Right lobe of liver (tissue), 4 donors: ENCODE results near the gene SFT2D1.

Source experiments
- CTCF ChIP-seq, 4 donors: fragments of 200-600 bp in 3 of 4; fragments of 450-650 bp in 1 of 4; IDR thresholded peaks; one replicate each; pipeline versions ENCODE4 v1.5.1 to v1.8.0; 2016 to 2022; ENCODE audit warnings: antibody characterized with exemption in 4 of 4, mild to moderate bottlenecking in 2 of 4
- POLR2A ChIP-seq: fragments of 450-650 bp; IDR thresholded peaks from one replicate; pipeline ENCODE4 v1.6.1; 2017; ENCODE audit warnings: antibody characterized with exemption, mild to moderate bottlenecking
- donor health status: DM: no; HTN: no; CAD: no.
- donor health status: DM: no; HTN: no; CAD: no.
- donor health status: DM: no; HTN: yes; CAD: no.

GRCh38 chr6:166275714-166276166 lies 66.6 kb downstream of the SFT2D1 start:
- TF ChIP-seq POLR2A (no peak), CTCF (IDR thresholded peaks at IDR 0.05) (peak in 3 of 4 donors; percentile 98 to 100 (median 99))
